Neural cell (in vitro differentiated cells): Measurements from ENCODE around the gene ZFPM1. TPM values are rescaled to one million over a fixed set of nuclear protein-coding genes. Genes with fewer than 3 reads are reported as not detected.

ENCODE experiments used
- H2AFZ ChIP-seq: fragments of 200-600, 300-800 bp; sonication (generic), shearing (Covaris generic); 2 replicates; pipeline ENCODE4 v1.6.0; 2014; ENCODE audit warnings: low read depth, mild to moderate bottlenecking, antibody characterized with exemption, low read length, moderate library complexity
- H3F3A ChIP-seq: fragments of 200-600 bp; shearing (Covaris generic); 2 replicates; pipeline ENCODE4 v1.6.1; 2016; ENCODE audit warnings: mild to moderate bottlenecking, moderate library complexity, mixed read lengths, antibody characterized with exemption, low read length; ENCODE audit not compliant: insufficient read depth, poor library complexity, severe bottlenecking
- H3K27ac ChIP-seq: fragments of 200-600, 300-800 bp; sonication (generic), shearing (Covaris generic); 2 replicates; pipeline ENCODE4 v1.5.1; 2014; ENCODE audit warnings: mild to moderate bottlenecking, low read length, moderate library complexity
- H3K27me3 ChIP-seq: fragments of 300-800, 200-600 bp; sonication (generic), shearing (Covaris generic); 2 replicates; pipeline ENCODE4 v1.6.0; 2014; ENCODE audit warnings: mild to moderate bottlenecking, low read depth, low read length, moderate library complexity; ENCODE audit not compliant: insufficient read depth
- H3K36me3 ChIP-seq: fragments of 300-800, 200-600 bp; sonication (generic), shearing (Covaris generic); 2 replicates; pipeline ENCODE4 v1.5.1; 2014; ENCODE audit warnings: mild to moderate bottlenecking, antibody characterized with exemption, low read length, moderate library complexity; ENCODE audit not compliant: insufficient read depth
- H3K4me2 ChIP-seq: fragments of 300-800, 200-600 bp; sonication (generic), shearing (Covaris generic); 2 replicates; pipeline ENCODE4 v1.6.0; 2014; ENCODE audit warnings: mild to moderate bottlenecking, low read length
- H3K4me3 ChIP-seq: fragments of 300-800, 200-600 bp; sonication (generic), shearing (Covaris generic); 2 replicates; pipeline ENCODE4 v1.5.1; 2014; ENCODE audit warnings: mild to moderate bottlenecking, low read length, moderate library complexity
- H3K79me2 ChIP-seq: fragments of 200-600 bp; shearing (Covaris generic); replicated peaks from 2 replicates; pipeline ENCODE4 v1.6.0; 2014; ENCODE audit warnings: mild to moderate bottlenecking, low read length, moderate library complexity; ENCODE audit not compliant: insufficient read depth
- H3K9ac ChIP-seq: fragments of 300-800, 200-600 bp; sonication (generic), shearing (Covaris generic); 2 replicates; pipeline ENCODE4 v1.6.1; 2016; ENCODE audit warnings: mild to moderate bottlenecking, low read length, mixed read lengths
- H3K9me2 ChIP-seq: fragments of 200-600 bp; shearing (Covaris generic); 2 replicates; pipeline ENCODE4 v1.6.1; 2016; ENCODE audit warnings: mild to moderate bottlenecking, low read length, mixed read lengths; ENCODE audit not compliant: insufficient read depth
- H3K9me3 ChIP-seq: fragments of 200-600, 300-800 bp; sonication (generic), shearing (Covaris generic); 2 replicates; pipeline ENCODE4 v1.6.1; 2016; ENCODE audit warnings: mild to moderate bottlenecking, mixed run types, low read length, moderate library complexity, mixed read lengths
- H4K20me1 ChIP-seq: fragments of 200-600 bp; shearing (Covaris generic); 2 replicates; pipeline ENCODE4 v1.6.1; 2016; ENCODE audit warnings: mild to moderate bottlenecking, mixed run types; ENCODE audit not compliant: insufficient read depth
- EP300 ChIP-seq: fragments of 450-650 bp; conservative IDR thresholded peaks from 2 replicates; pipeline ENCODE4 v1.6.1; 2014; ENCODE audit warnings: antibody characterized with exemption, mild to moderate bottlenecking, moderate library complexity; ENCODE audit not compliant: poor library complexity, severe bottlenecking
- EZH2 ChIP-seq: fragments of 200-600, 300-800 bp; shearing (Covaris generic), sonication (generic); IDR thresholded peaks from 2 replicates; pipeline ENCODE4 v1.6.1; 2014; ENCODE audit warnings: antibody characterized with exemption, low read length, borderline replicate concordance, mild to moderate bottlenecking; ENCODE audit not compliant: insufficient read depth, poor library complexity, severe bottlenecking
- MXI1 ChIP-seq: fragments of 450-650 bp; conservative IDR thresholded peaks from 2 replicates; pipeline ENCODE4 v1.6.1; 2014; ENCODE audit warnings: antibody characterized with exemption, mild to moderate bottlenecking; ENCODE audit not compliant: poor library complexity, severe bottlenecking
- POLR2AphosphoS5 ChIP-seq: IDR thresholded peaks from 2 replicates; pipeline ENCODE4 v1.6.1; 2012
- RAD21 ChIP-seq: fragments of 450-650 bp; conservative IDR thresholded peaks from 2 replicates; pipeline ENCODE4 v1.6.1; 2014; ENCODE audit warnings: antibody characterized with exemption, mild to moderate bottlenecking, moderate library complexity
- SMC3 ChIP-seq: fragments of 450-650 bp; conservative IDR thresholded peaks from 2 replicates; pipeline ENCODE4 v1.6.1; 2014; ENCODE audit warnings: antibody characterized with exemption, mild to moderate bottlenecking, moderate library complexity; ENCODE audit not compliant: poor library complexity
- TAF1 ChIP-seq: IDR thresholded peaks from 2 replicates; pipeline ENCODE4 v1.6.1; 2012; ENCODE audit warnings: low read depth
- polyA plus RNA-seq: library from polyadenylated mRNA; depleted of rRNA; stranded (reverse); fragments of >200 nt; gene quantifications from 2 replicates; pipeline ENCODE4 v1.2.3, GENCODE V29; 2014
- TF ChIP-seq, protein P1 (sequence below): fragments of 450-650 bp; IDR thresholded peaks from 2 replicates; pipeline ENCODE4 v1.5.1; 2014; ENCODE audit warnings: antibody characterized with exemption, mild to moderate bottlenecking, moderate library complexity; ENCODE audit not compliant: poor library complexity, severe bottlenecking
- TF ChIP-seq, protein P2 (sequence below): IDR thresholded peaks from 2 replicates; pipeline ENCODE4 v1.6.1; 2012; ENCODE audit warnings: borderline replicate concordance

Gene ZFPM1
- polyA plus RNA-seq, 1 donor from 2014 or later: 0.41 TPM

DNA sequence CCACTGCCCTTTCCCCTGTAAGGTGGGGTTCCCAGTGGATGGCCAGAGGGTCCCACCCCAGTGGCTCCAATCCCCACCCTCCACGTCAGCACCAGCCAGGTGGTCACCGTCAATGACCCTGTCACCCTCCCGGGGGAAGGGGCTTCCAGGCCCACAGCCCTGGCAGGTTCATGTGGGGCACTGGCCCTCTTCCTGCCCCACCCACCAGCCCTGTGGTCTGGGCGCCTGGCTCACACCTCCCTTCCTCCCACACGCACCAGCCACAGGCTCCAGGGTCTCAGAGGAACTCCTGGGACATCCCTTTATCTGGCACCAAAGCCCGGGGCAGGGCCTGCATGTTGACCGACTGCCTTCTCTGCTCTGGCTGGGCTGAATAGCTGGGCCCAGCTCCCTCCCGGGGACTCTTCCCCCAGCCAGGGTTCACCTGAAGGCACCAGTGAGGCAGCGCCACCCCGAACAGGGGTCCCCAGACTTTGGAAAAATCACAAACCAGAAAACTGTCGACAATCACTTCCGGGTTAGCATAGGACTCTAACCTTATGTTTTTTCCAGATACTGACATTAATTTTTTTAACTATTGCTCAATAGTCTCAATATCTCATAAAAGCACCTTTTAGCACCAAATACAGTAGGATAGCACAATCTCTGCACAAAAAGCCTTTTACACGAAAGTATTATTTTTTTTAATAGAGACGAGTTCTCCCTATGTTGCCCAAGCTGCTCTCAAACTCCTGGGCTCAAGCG lies 95.2 kb downstream of the ZFPM1 start:
- H3K4me3 ChIP-seq: no peak overlapping the region
- H3K36me3 ChIP-seq: no peaks in the 10 kb centered on the region
- no peaks in the 10 kb centered on the region for H4K20me1 ChIP-seq
- H3K9me2 ChIP-seq: no peaks in the 10 kb centered on the region
- no peak overlapping the region for H2AFZ ChIP-seq
- H3K9me3 ChIP-seq: no peaks in the 10 kb centered on the region
- H3K27me3 ChIP-seq: peaks cover 20% of the 10 kb centered on the region
- no peak overlapping the region for H3K9ac ChIP-seq
- no peak for TF ChIP-seq POLR2AphosphoS5
- TF ChIP-seq EZH2: no peak
- no peak for TF ChIP-seq EP300
- TF ChIP-seq TAF1: no peak
- no peak for TF ChIP-seq SMC3
- TF ChIP-seq, protein P1, sequence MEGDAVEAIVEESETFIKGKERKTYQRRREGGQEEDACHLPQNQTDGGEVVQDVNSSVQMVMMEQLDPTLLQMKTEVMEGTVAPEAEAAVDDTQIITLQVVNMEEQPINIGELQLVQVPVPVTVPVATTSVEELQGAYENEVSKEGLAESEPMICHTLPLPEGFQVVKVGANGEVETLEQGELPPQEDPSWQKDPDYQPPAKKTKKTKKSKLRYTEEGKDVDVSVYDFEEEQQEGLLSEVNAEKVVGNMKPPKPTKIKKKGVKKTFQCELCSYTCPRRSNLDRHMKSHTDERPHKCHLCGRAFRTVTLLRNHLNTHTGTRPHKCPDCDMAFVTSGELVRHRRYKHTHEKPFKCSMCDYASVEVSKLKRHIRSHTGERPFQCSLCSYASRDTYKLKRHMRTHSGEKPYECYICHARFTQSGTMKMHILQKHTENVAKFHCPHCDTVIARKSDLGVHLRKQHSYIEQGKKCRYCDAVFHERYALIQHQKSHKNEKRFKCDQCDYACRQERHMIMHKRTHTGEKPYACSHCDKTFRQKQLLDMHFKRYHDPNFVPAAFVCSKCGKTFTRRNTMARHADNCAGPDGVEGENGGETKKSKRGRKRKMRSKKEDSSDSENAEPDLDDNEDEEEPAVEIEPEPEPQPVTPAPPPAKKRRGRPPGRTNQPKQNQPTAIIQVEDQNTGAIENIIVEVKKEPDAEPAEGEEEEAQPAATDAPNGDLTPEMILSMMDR: no peak
- H3K79me2 ChIP-seq: no peaks in the 10 kb centered on the region
- no peak overlapping the region for H3K4me2 ChIP-seq
- H3K27ac ChIP-seq: no peak overlapping the region
- H3F3A ChIP-seq: no peaks in the 10 kb centered on the region

DNA sequence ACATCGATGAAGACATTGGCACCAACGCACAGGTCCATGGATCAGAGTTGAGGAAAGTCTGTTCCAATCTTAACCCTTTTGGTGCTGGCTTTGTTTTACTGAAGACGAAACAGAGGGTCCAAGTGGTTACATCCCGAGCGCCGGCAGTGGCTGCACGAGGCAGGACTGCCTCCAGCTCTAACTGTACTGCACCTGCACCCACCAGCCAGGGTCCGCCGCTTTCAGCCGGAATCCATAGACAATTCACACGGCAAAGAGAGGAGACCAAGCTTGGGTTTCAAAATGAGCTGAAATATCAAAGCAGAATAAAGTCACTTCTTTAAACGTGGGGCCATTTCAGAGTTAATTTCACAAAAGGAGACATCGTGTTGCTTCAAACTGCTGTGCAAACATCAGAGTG lies 95.9 kb downstream of the ZFPM1 start:
- no peak overlapping the region for H2AFZ ChIP-seq
- no peak overlapping the region for H3K9ac ChIP-seq
- H3K27ac ChIP-seq: no peak overlapping the region
- no peak overlapping the region for H3K4me2 ChIP-seq
- no peaks in the 10 kb centered on the region for H3K36me3 ChIP-seq
- H3K79me2 ChIP-seq: no peaks in the 10 kb centered on the region
- H3K9me2 ChIP-seq: no peaks in the 10 kb centered on the region
- TF ChIP-seq EP300 (no peak), RAD21 (no peak), TAF1 (no peak), SMC3 (no peak), MXI1 (no peak), POLR2AphosphoS5 (no peak), EZH2 (no peak)
- TF ChIP-seq, protein P1: no peak
- TF ChIP-seq, protein P2, sequence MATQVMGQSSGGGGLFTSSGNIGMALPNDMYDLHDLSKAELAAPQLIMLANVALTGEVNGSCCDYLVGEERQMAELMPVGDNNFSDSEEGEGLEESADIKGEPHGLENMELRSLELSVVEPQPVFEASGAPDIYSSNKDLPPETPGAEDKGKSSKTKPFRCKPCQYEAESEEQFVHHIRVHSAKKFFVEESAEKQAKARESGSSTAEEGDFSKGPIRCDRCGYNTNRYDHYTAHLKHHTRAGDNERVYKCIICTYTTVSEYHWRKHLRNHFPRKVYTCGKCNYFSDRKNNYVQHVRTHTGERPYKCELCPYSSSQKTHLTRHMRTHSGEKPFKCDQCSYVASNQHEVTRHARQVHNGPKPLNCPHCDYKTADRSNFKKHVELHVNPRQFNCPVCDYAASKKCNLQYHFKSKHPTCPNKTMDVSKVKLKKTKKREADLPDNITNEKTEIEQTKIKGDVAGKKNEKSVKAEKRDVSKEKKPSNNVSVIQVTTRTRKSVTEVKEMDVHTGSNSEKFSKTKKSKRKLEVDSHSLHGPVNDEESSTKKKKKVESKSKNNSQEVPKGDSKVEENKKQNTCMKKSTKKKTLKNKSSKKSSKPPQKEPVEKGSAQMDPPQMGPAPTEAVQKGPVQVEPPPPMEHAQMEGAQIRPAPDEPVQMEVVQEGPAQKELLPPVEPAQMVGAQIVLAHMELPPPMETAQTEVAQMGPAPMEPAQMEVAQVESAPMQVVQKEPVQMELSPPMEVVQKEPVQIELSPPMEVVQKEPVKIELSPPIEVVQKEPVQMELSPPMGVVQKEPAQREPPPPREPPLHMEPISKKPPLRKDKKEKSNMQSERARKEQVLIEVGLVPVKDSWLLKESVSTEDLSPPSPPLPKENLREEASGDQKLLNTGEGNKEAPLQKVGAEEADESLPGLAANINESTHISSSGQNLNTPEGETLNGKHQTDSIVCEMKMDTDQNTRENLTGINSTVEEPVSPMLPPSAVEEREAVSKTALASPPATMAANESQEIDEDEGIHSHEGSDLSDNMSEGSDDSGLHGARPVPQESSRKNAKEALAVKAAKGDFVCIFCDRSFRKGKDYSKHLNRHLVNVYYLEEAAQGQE: no peak
- peaks cover 20% of the 10 kb centered on the region for H3K27me3 ChIP-seq
- H4K20me1 ChIP-seq: no peaks in the 10 kb centered on the region
- no peaks in the 10 kb centered on the region for H3F3A ChIP-seq
- no peak overlapping the region for H3K4me3 ChIP-seq
- H3K9me3 ChIP-seq: no peaks in the 10 kb centered on the region
